ENCODE measurements around the gene TANC1. TPM values are rescaled to one million over a fixed set of nuclear protein-coding genes. Genes with fewer than 3 reads are reported as not detected.

TANC1 gene
- total RNA-seq, 1 donor from 2014 or later = 18.5 TPM

- no peak overlapping the region for H3K4me3 ChIP-seq (ENCODE audit: low read depth, low read length)
- H3K27me3 ChIP-seq (ENCODE audit: control insufficient read depth, insufficient read depth, low read length) = no peaks in the 10 kb centered on the region
- TF ChIP-seq CTCF (IDR thresholded peaks at IDR 0.05; ENCODE audit: insufficient read depth, low read length, poor library complexity, severe bottlenecking) = no peak
- DNase-seq (ENCODE audit: low read depth) = peak; percentile 91
- no peaks in the 10 kb centered on the region for H3K36me3 ChIP-seq (ENCODE audit: control insufficient read depth, insufficient read depth, low read length)
These were observed 14.3 kb upstream of the TANC1 start for GRCh38 chr2:158953926-158954763.

GRCh38 chr2:158955842-158956365, 12.5 kb upstream of the TANC1 start:
- no peaks in the 10 kb centered on the region for H3K36me3 ChIP-seq (ENCODE audit: control insufficient read depth, insufficient read depth, low read length)
- no peaks in the 10 kb centered on the region for H3K27me3 ChIP-seq (ENCODE audit: control insufficient read depth, insufficient read depth, low read length)
- H3K4me3 ChIP-seq (ENCODE audit: low read depth, low read length) = no peak overlapping the region
- TF ChIP-seq CTCF (IDR thresholded peaks at IDR 0.05; ENCODE audit: insufficient read depth, low read length, poor library complexity, severe bottlenecking) = no peak
- no peak for DNase-seq (ENCODE audit: low read depth)

- H3K4me3 ChIP-seq (ENCODE audit: low read depth, low read length) = no peak overlapping the region
- TF ChIP-seq CTCF (IDR thresholded peaks at IDR 0.05; ENCODE audit: insufficient read depth, low read length, poor library complexity, severe bottlenecking) = no peak
- no peak for DNase-seq (ENCODE audit: low read depth)
- H3K36me3 ChIP-seq (ENCODE audit: control insufficient read depth, insufficient read depth, low read length) = no peaks in the 10 kb centered on the region
- H3K27me3 ChIP-seq (ENCODE audit: control insufficient read depth, insufficient read depth, low read length) = no peaks in the 10 kb centered on the region
These were observed 10.1 kb upstream of the TANC1 start for GRCh38 chr2:158958365-158958764.

GRCh38 chr2:158960193-158960592, 8.2 kb upstream of the TANC1 start:
- no peak for TF ChIP-seq CTCF (IDR thresholded peaks at IDR 0.05; ENCODE audit: insufficient read depth, low read length, poor library complexity, severe bottlenecking)
- H3K36me3 ChIP-seq (ENCODE audit: control insufficient read depth, insufficient read depth, low read length) = no peaks in the 10 kb centered on the region
- no peaks in the 10 kb centered on the region for H3K27me3 ChIP-seq (ENCODE audit: control insufficient read depth, insufficient read depth, low read length)
- H3K4me3 ChIP-seq (ENCODE audit: low read depth, low read length) = no peak overlapping the region
- no peak for DNase-seq (ENCODE audit: low read depth)

- no peak for TF ChIP-seq CTCF (IDR thresholded peaks at IDR 0.05; ENCODE audit: insufficient read depth, low read length, poor library complexity, severe bottlenecking)
- no peak for DNase-seq (ENCODE audit: low read depth)
- H3K36me3 ChIP-seq (ENCODE audit: control insufficient read depth, insufficient read depth, low read length) = no peaks in the 10 kb centered on the region
- no peak overlapping the region for H3K4me3 ChIP-seq (ENCODE audit: low read depth, low read length)
- H3K27me3 ChIP-seq (ENCODE audit: control insufficient read depth, insufficient read depth, low read length) = no peaks in the 10 kb centered on the region
These were observed 6.4 kb upstream of the TANC1 start for GRCh38 chr2:158962074-158962473.
